Measurements from ENCODE around the gene CALB2.

The CALB2 gene

GRCh38 chr16:71428883-71429282 is 70.4 kb downstream of the CALB2 start:
- Histone ChIP-seq H3K4me3 (ENCODE audit: insufficient read depth, low read length, poor library complexity, severe bottlenecking) (no peak overlapping the region), H3K9ac (ENCODE audit: low read length) (no peak overlapping the region), H2AFZ (ENCODE audit: low read depth, low read length, severe bottlenecking) (no peak overlapping the region), H3K36me3 (ENCODE audit: low read length) (no peaks in the 10 kb centered on the region), H3K9me2 (replicated peaks; ENCODE audit: insufficient read depth, low read length) (no peaks in the 10 kb centered on the region), H3K79me2 (ENCODE audit: insufficient read depth, low read length) (no peaks in the 10 kb centered on the region), H3K27ac (ENCODE audit: low read depth, low read length) (no peak overlapping the region), H3F3A (ENCODE audit: insufficient read depth) (no peaks in the 10 kb centered on the region), H3K4me2 (ENCODE audit: low read depth, low read length, poor library complexity, severe bottlenecking) (no peak overlapping the region), H4K20me1 (ENCODE audit: low read depth, low read length) (no peaks in the 10 kb centered on the region), H3K9me3 (ENCODE audit: insufficient read depth, low read length) (no peaks in the 10 kb centered on the region), H3K27me3 (ENCODE audit: low read length) (no peaks in the 10 kb centered on the region)
- TF ChIP-seq EZH2phosphoT487 (conservative IDR thresholded peaks at IDR 0.05; ENCODE audit: low read length) (no peak), CTCF (IDR thresholded peaks at IDR 0.05; ENCODE audit: insufficient read depth, low read length, poor library complexity, severe bottlenecking) (no peak)

- Histone ChIP-seq H3K9me2 (replicated peaks; ENCODE audit: insufficient read depth, low read length) (no peaks in the 10 kb centered on the region), H3K27ac (ENCODE audit: low read depth, low read length) (no peak overlapping the region), H3K79me2 (ENCODE audit: insufficient read depth, low read length) (no peaks in the 10 kb centered on the region), H3K9ac (ENCODE audit: low read length) (no peak overlapping the region), H3F3A (ENCODE audit: insufficient read depth) (no peaks in the 10 kb centered on the region), H3K4me3 (ENCODE audit: insufficient read depth, low read length, poor library complexity, severe bottlenecking) (no peak overlapping the region), H3K9me3 (ENCODE audit: insufficient read depth, low read length) (no peaks in the 10 kb centered on the region), H4K20me1 (ENCODE audit: low read depth, low read length) (no peaks in the 10 kb centered on the region), H3K36me3 (ENCODE audit: low read length) (no peaks in the 10 kb centered on the region), H3K27me3 (ENCODE audit: low read length) (no peaks in the 10 kb centered on the region), H3K4me2 (ENCODE audit: low read depth, low read length, poor library complexity, severe bottlenecking) (no peak overlapping the region), H2AFZ (ENCODE audit: low read depth, low read length, severe bottlenecking) (no peak overlapping the region)
- TF ChIP-seq CTCF (IDR thresholded peaks at IDR 0.05; ENCODE audit: insufficient read depth, low read length, poor library complexity, severe bottlenecking) (no peak), EZH2phosphoT487 (conservative IDR thresholded peaks at IDR 0.05; ENCODE audit: low read length) (no peak)
Observed at GRCh38 chr16:71429581-71429980, 71.1 kb downstream of the CALB2 start.

- Histone ChIP-seq H4K20me1 (ENCODE audit: low read depth, low read length) (no peaks in the 10 kb centered on the region), H3K9ac (ENCODE audit: low read length) (no peak overlapping the region), H3K27ac (ENCODE audit: low read depth, low read length) (no peak overlapping the region)
Observed at GRCh38 chr16:71430744-71431143, 72.2 kb downstream of the CALB2 start.

More at GRCh38 chr16:71430744-71431143, 72.2 kb downstream of the CALB2 start:
- no peak overlapping the region for H2AFZ ChIP-seq (ENCODE audit: low read depth, low read length, severe bottlenecking)
- no peak overlapping the region for H3K4me2 ChIP-seq (ENCODE audit: low read depth, low read length, poor library complexity, severe bottlenecking)
- H3K36me3 ChIP-seq (ENCODE audit: low read length), result no peaks in the 10 kb centered on the region
- no peak overlapping the region for H3K4me3 ChIP-seq (ENCODE audit: insufficient read depth, low read length, poor library complexity, severe bottlenecking)
- no peaks in the 10 kb centered on the region for H3F3A ChIP-seq (ENCODE audit: insufficient read depth)
- H3K9me3 ChIP-seq (ENCODE audit: insufficient read depth, low read length), result no peaks in the 10 kb centered on the region
- no peaks in the 10 kb centered on the region for H3K9me2 ChIP-seq (replicated peaks; ENCODE audit: insufficient read depth, low read length)
- no peaks in the 10 kb centered on the region for H3K79me2 ChIP-seq (ENCODE audit: insufficient read depth, low read length)
- no peaks in the 10 kb centered on the region for H3K27me3 ChIP-seq (ENCODE audit: low read length)
- no peak for TF ChIP-seq CTCF (IDR thresholded peaks at IDR 0.05; ENCODE audit: insufficient read depth, low read length, poor library complexity, severe bottlenecking)
- no peak for TF ChIP-seq EZH2phosphoT487 (conservative IDR thresholded peaks at IDR 0.05; ENCODE audit: low read length)

Data from SU-DHL-6 (cell line).